ENCODE data around the gene SCYGR8.

SCYGR8 gene

GRCh38 chr2:227761740-227762476 lies 16.2 kb downstream of the SCYGR8 start:
- no peak for DNase-seq

- DNase-seq: no peak
These were observed 20.2 kb downstream of the SCYGR8 start for GRCh38 chr2:227765788-227766372.

GRCh38 chr2:227766373-227766883 lies 20.7 kb downstream of the SCYGR8 start:
- DNase-seq: peak in 52 of 56 donors; percentile 6 to 85 (median 57)

DNA sequence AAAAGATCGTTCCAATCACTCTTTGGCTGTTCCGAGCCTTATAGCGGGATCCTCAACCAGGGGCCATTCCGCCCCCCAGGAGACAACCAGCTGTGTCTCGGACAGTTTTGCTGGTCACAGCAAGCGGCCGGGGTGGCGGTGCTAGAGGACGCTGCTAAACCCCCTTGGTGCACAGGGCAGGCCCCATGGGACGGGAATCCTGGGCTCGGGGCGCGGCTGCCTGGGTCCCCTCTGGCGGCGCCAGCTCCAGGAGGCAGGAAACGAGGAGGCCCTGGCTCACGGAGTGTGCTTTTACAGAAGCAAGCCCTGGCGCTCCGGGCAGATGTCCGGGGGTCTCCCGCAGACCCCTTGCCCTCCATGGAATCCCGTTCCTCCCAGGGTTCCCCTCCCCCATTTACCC lies 22.1 kb downstream of the SCYGR8 start:
- DNase-seq: no peak

DNA sequence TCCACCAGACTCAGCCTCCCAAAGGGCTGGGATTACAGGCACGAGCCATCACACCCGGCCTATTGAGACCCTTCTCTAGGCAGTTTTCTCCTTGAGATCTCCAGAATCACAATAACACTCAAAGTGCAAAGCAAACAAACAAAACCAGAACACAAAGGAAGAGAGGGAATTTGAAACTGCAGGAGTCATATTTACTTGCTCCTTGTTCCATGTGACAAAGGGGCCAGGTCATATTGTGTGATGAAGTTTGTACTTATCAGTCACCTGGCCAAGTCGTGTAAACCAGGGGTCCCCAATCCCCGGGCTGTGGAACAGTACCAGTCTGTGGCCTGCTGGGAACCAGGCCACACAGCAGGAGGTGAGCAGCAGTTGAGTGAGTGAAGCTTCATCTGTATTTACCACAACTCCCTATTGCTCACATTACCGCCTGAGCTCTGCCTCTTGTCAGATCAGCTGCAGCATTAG lies 26.5 kb downstream of the SCYGR8 start:
- no peak for DNase-seq

DNA sequence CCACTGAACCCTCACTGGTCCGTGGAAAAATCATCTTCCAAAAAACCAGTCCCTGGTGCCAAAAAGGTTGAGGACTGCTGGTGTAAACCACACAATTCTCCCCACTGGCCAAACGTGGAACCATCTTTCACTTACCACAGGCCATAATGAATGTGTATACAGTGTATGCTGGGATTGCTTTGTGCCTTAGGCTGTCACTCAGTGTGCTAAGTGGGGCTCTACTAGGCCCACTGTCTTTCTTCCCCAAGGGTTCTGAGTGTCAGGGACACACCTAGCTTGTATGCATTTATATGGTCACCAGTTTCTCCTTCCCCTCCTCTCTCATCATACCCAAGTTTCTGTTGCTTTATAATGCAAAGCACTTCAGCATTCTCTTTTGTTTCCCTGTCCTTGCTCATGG lies 27.2 kb downstream of the SCYGR8 start:
- no peak for DNase-seq

DNA sequence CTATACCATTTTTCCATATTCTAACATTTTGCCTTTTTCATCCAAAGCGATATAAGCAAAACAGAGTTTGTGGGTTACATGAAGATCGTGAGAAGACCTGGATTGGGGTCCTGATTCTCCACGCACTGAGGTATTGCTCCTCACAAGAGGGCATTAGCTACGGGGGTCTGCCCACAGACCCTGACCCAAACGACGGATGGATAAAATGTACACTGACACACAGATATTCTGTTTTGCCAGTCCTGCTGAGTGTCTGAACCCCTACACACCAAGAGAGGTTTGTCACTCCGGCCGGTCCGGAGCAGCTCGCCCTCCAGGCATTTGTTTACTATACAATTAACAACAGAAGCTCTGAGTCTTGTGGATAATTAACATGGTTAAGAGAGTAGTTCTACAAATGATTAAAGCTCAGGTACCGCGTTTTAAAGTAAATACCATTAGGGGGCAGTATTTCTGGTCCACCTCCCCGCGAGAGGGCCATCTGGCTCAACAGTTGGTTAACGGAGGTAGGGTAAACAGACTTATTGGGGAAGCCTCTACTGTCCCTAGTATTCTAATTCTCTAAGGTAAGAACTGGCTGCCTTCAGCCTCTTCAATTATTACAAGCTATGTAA lies 28.4 kb downstream of the SCYGR8 start:
- DNase-seq: no peak

GRCh38 chr2:227774895-227775842 lies 29.5 kb downstream of the SCYGR8 start:
- DNase-seq: no peak

- DNase-seq: no peak
These were observed 35.4 kb downstream of the SCYGR8 start for GRCh38 chr2:227780981-227781615.

GRCh38 chr2:227781841-227782240 lies 36.1 kb downstream of the SCYGR8 start:
- no peak for DNase-seq

DNA sequence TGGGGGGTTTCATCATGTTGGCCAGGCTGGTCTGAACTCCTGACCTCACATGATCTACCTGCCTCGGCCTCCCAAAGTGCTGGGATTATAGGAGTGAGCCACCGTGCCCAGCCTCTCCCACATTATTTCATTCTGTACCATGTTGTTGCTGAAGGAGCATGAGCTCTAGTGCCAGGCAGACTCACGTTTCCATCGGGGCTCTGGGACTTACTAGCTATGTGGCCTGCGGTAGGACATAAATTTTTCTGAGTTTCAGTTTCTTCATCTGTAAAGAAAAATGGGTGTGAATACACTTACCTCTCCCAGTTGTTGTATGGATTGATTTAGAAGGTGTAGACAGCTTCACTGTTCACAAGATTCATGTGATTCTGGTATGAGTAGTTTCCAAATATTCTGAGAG lies 37.1 kb downstream of the SCYGR8 start:
- no peak for DNase-seq

- DNase-seq: no peak
These were observed 37.9 kb downstream of the SCYGR8 start for GRCh38 chr2:227783404-227784138.

DNA sequence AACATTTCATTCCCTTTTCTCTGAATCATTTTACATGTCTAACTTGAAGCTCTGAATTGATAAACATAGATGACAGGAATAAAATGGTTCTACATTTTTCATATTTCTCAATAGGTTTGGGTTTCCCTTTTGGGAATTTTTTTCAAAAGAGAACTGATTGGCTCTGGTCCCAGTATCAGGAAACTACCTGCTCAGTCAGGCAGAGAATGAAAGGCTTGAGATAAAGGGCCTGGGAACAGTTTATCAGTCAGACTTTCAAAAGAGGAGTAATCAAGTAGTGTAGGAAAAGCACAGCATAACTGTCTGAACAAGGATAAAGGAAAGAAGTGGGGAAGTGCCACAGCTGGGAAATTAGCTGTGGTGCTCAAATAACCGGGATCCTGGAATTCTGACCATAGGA lies 39.6 kb downstream of the SCYGR8 start:
- no peak for DNase-seq

DNA sequence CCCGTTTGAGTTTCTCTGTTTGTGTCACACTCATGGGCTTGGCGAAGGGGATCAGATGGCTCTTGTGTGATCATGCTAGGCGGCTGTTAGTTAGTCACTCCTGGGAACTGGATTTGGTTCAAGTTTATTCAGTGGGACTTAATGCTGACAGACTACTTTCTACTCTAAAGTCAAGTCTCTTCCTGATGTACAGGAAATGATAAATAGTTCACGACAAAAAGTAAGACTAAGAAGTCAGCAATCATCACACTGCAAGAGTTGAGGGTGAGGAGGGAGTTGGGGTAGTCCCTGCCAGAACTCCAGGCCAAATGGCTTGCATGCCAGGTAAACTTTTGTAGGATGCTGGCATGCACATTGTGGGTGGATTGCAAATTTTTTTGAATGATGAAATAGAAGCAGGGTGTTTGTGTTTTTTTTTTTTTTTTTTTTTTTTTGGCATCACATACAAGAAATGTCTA lies 42.9 kb downstream of the SCYGR8 start:
- DNase-seq: no peak

DNA sequence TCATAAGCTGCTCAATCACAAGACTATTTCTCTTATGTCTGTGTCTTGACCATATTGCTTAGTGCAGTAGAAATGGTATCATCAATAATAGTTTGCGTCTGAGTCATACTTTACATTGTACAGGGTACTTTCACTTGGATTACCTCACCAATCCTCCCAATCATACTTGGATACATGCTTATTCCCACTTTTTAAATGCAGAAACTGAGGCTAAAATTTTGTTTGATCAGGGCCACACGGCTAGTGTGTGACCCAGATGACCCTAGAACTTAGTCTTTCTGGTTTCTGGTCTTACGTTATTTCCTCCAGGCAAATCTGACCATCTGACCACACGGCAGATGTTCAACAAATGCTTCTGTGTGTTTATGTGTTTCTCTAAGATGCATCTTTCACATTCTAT lies 44.1 kb downstream of the SCYGR8 start:
- no peak for DNase-seq

- no peak for DNase-seq
These were observed 47.5 kb downstream of the SCYGR8 start for GRCh38 chr2:227793148-227793712.
